Fibroblast of skin of left quadriceps (primary cell): Measurements from ENCODE around the gene MPP4.
"Not testable (repeated sequence)": the region's sequence is repeated elsewhere in the genome, so short reads cannot be mapped to it uniquely, and the experiment has no call there.

Experiments
- DNase-seq, 2 experiments: peaks; one replicate each; pipeline ENCODE4 v3.0.0-alpha.2; 2013; ENCODE audit warnings: low read depth in 2 of 2

Gene MPP4

GRCh38 chr2:201674298-201674697, 24.1 kb downstream of the MPP4 start:
- no peak for DNase-seq

GRCh38 chr2:201673546-201673945, 24.9 kb downstream of the MPP4 start:
- DNase-seq = no peak

- not testable (repeated sequence) for DNase-seq
These were observed 27.2 kb downstream of the MPP4 start for GRCh38 chr2:201671205-201671604.

- DNase-seq = no peak
These were observed 28.6 kb downstream of the MPP4 start for GRCh38 chr2:201669865-201670264.

GRCh38 chr2:201668402-201668910, 30.0 kb downstream of the MPP4 start:
- DNase-seq = no peak

- no peak for DNase-seq
These were observed 34.1 kb downstream of the MPP4 start for GRCh38 chr2:201664334-201664733.

- DNase-seq = no peak
These were observed 37.1 kb downstream of the MPP4 start for GRCh38 chr2:201661366-201661765.

GRCh38 chr2:201660293-201660895, 38.0 kb downstream of the MPP4 start:
- DNase-seq = no peak

- DNase-seq = no peak
These were observed 41.7 kb downstream of the MPP4 start for GRCh38 chr2:201656740-201657139.

GRCh38 chr2:201656102-201656501, 42.3 kb downstream of the MPP4 start:
- no peak for DNase-seq

GRCh38 chr2:201654616-201655384, 43.6 kb downstream of the MPP4 start:
- DNase-seq = peak; percentile 90

- no peak for DNase-seq
These were observed 45.2 kb downstream of the MPP4 start for GRCh38 chr2:201653221-201653620.

GRCh38 chr2:201649442-201649841, 49.0 kb downstream of the MPP4 start:
- no peak for DNase-seq

GRCh38 chr2:201647431-201647830, 51.0 kb downstream of the MPP4 start:
- DNase-seq = no peak

GRCh38 chr2:201644001-201644400, 54.4 kb downstream of the MPP4 start:
- no peak for DNase-seq

GRCh38 chr2:201643216-201643890, 55.1 kb downstream of the MPP4 start, which contains the start of gene TMEM237:
Gene TMEM237 (minus strand): TSS chr2:201643503. CDS start chr2:201643400, 103 bp downstream.
- no peak for DNase-seq

- peak in 1 of 2 experiments; percentile 55 for DNase-seq
These were observed 55.7 kb downstream of the MPP4 start for GRCh38 chr2:201642579-201643215.

- DNase-seq = peak in 1 of 2 experiments; percentile 57
These were observed 56.3 kb downstream of the MPP4 start for GRCh38 chr2:201642086-201642578.

- no peak for DNase-seq
These were observed 59.2 kb downstream of the MPP4 start for GRCh38 chr2:201639205-201639604.

GRCh38 chr2:201638326-201638725, 60.1 kb downstream of the MPP4 start:
- DNase-seq = no peak

GRCh38 chr2:201633661-201634249, 64.7 kb downstream of the MPP4 start:
- DNase-seq = no peak
